ENCODE measurements around the gene COL18A1. TPM values are rescaled to one million over a fixed set of nuclear protein-coding genes. Genes with fewer than 3 reads are reported as not detected.
"Not testable (repeated sequence)": the region's sequence is repeated elsewhere in the genome, so short reads cannot be mapped to it uniquely, and the experiment has no call there.

Gene COL18A1
- total RNA-seq, 1 donor from 2014 or later, result 174 TPM

- DNase-seq, result no peak
These were observed 90.1 kb downstream of the COL18A1 start for GRCh38 chr21:45494851-45495680.

GRCh38 chr21:45496151-45496967, 91.4 kb downstream of the COL18A1 start:
- DNase-seq, result no peak

- no peak for DNase-seq
These were observed 92.2 kb downstream of the COL18A1 start for GRCh38 chr21:45496968-45497845.

- DNase-seq, result no peak
These were observed 93.1 kb downstream of the COL18A1 start for GRCh38 chr21:45497846-45498645.

GRCh38 chr21:45498646-45499000, 93.7 kb downstream of the COL18A1 start:
- DNase-seq, result no peak

GRCh38 chr21:45499201-45499750, 94.3 kb downstream of the COL18A1 start:
- DNase-seq, result no peak

- no peak for DNase-seq
These were observed 95.1 kb downstream of the COL18A1 start for GRCh38 chr21:45499970-45500577.

- not testable (repeated sequence) for DNase-seq
These were observed 96.4 kb downstream of the COL18A1 start for GRCh38 chr21:45501081-45502005.

GRCh38 chr21:45502006-45502345, 97.0 kb downstream of the COL18A1 start:
- no peak for DNase-seq

- no peak for DNase-seq
These were observed 97.6 kb downstream of the COL18A1 start for GRCh38 chr21:45502600-45502999.

GRCh38 chr21:45503226-45503625, 98.3 kb downstream of the COL18A1 start:
- not testable (repeated sequence) for DNase-seq

- no peak for DNase-seq
These were observed 99.1 kb downstream of the COL18A1 start for GRCh38 chr21:45504021-45504515.

GRCh38 chr21:45504516-45505415, 99.8 kb downstream of the COL18A1 start:
- no peak for DNase-seq

GRCh38 chr21:45505416-45506021, 100.6 kb downstream of the COL18A1 start:
- DNase-seq, result no peak

- DNase-seq, result no peak
These were observed 101.4 kb downstream of the COL18A1 start for GRCh38 chr21:45506241-45506817.

- no peak for DNase-seq
These were observed 102.0 kb downstream of the COL18A1 start for GRCh38 chr21:45506836-45507522.

- DNase-seq, result no peak
These were observed 102.5 kb downstream of the COL18A1 start for GRCh38 chr21:45507523-45507875.
